GM12872 (cell line): ENCODE data around the gene WDR93.

Experiments
- CTCF ChIP-seq: IDR thresholded peaks from 3 replicates; pipeline ENCODE4 v1.5.1; 2011; ENCODE audit warnings: low read depth, mild to moderate bottlenecking, low read length, moderate library complexity; ENCODE audit not compliant: insufficient read depth

The WDR93 gene

GRCh38 chr15:89790206-89790605 is 99.6 kb downstream of the WDR93 start:
- TF ChIP-seq CTCF: no peak

- no peak for TF ChIP-seq CTCF
Observed at GRCh38 chr15:89790661-89791060, 100.0 kb downstream of the WDR93 start.

GRCh38 chr15:89792106-89792805 is 101.6 kb downstream of the WDR93 start:
- no peak for TF ChIP-seq CTCF
